Measurements from ENCODE around the gene PIH1D2. TPM values are rescaled to one million over a fixed set of nuclear protein-coding genes. Genes with fewer than 3 reads are reported as not detected.

PIH1D2 gene
- total RNA-seq, 1 experiment from 2014 or later, result 0.85 TPM

- POLR2A ChIA-PET, result no interaction called here
These were observed 30.9 kb downstream of the PIH1D2 start for GRCh38 chr11:112042961-112043304.

More at GRCh38 chr11:112042961-112043304, 30.9 kb downstream of the PIH1D2 start:
- ATAC-seq (no peak), DNase-seq (ENCODE audit: low spot score) (no peak)
- no peaks in the 10 kb centered on the region for H3K4me1 Mint-ChIP-seq
- CTCF ChIA-PET, result no interaction called here
- H3K4me3 Mint-ChIP-seq, result no peak overlapping the region
- no peaks in the 10 kb centered on the region for H3K9me3 Mint-ChIP-seq
- H3K36me3 Mint-ChIP-seq, result peaks cover 68% of the 10 kb centered on the region
- no peak for TF ChIP-seq MAX (CRISPR knock-in tag; IDR thresholded peaks at IDR 0.05)
- no peak for TF ChIP-seq SOX15 (CRISPR knock-in tag; IDR thresholded peaks at IDR 0.05)
- TF ChIP-seq MXD4 (CRISPR knock-in tag; IDR thresholded peaks at IDR 0.05; ENCODE audit: borderline replicate concordance), result no peak
- no peak for TF ChIP-seq GTF2I (CRISPR knock-in tag; conservative IDR thresholded peaks at IDR 0.05)
- TF ChIP-seq, protein P1, sequence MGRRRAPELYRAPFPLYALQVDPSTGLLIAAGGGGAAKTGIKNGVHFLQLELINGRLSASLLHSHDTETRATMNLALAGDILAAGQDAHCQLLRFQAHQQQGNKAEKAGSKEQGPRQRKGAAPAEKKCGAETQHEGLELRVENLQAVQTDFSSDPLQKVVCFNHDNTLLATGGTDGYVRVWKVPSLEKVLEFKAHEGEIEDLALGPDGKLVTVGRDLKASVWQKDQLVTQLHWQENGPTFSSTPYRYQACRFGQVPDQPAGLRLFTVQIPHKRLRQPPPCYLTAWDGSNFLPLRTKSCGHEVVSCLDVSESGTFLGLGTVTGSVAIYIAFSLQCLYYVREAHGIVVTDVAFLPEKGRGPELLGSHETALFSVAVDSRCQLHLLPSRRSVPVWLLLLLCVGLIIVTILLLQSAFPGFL (CRISPR knock-in tag; IDR thresholded peaks at IDR 0.05; ENCODE audit: borderline replicate concordance), result no peak
- TF ChIP-seq, protein P2, sequence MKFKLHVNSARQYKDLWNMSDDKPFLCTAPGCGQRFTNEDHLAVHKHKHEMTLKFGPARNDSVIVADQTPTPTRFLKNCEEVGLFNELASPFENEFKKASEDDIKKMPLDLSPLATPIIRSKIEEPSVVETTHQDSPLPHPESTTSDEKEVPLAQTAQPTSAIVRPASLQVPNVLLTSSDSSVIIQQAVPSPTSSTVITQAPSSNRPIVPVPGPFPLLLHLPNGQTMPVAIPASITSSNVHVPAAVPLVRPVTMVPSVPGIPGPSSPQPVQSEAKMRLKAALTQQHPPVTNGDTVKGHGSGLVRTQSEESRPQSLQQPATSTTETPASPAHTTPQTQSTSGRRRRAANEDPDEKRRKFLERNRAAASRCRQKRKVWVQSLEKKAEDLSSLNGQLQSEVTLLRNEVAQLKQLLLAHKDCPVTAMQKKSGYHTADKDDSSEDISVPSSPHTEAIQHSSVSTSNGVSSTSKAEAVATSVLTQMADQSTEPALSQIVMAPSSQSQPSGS (CRISPR knock-in tag; IDR thresholded peaks at IDR 0.05; ENCODE audit: borderline replicate concordance, low read depth), result no peak
- TF ChIP-seq ZNF317 (CRISPR knock-in tag; IDR thresholded peaks at IDR 0.05; ENCODE audit: borderline replicate concordance, low read depth), result no peak
- TF ChIP-seq OVOL2 (CRISPR knock-in tag; IDR thresholded peaks at IDR 0.05; ENCODE audit: borderline replicate concordance), result no peak
- TF ChIP-seq, protein P3, sequence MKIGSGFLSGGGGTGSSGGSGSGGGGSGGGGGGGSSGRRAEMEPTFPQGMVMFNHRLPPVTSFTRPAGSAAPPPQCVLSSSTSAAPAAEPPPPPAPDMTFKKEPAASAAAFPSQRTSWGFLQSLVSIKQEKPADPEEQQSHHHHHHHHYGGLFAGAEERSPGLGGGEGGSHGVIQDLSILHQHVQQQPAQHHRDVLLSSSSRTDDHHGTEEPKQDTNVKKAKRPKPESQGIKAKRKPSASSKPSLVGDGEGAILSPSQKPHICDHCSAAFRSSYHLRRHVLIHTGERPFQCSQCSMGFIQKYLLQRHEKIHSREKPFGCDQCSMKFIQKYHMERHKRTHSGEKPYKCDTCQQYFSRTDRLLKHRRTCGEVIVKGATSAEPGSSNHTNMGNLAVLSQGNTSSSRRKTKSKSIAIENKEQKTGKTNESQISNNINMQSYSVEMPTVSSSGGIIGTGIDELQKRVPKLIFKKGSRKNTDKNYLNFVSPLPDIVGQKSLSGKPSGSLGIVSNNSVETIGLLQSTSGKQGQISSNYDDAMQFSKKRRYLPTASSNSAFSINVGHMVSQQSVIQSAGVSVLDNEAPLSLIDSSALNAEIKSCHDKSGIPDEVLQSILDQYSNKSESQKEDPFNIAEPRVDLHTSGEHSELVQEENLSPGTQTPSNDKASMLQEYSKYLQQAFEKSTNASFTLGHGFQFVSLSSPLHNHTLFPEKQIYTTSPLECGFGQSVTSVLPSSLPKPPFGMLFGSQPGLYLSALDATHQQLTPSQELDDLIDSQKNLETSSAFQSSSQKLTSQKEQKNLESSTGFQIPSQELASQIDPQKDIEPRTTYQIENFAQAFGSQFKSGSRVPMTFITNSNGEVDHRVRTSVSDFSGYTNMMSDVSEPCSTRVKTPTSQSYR (CRISPR knock-in tag; IDR thresholded peaks at IDR 0.05), result no peak
- no peak for TF ChIP-seq ATF6 (CRISPR knock-in tag; IDR thresholded peaks at IDR 0.05)
- TF ChIP-seq USF1 (CRISPR knock-in tag; IDR thresholded peaks at IDR 0.05), result no peak
- no peak for TF ChIP-seq TEAD4 (CRISPR knock-in tag; IDR thresholded peaks at IDR 0.05)
- no peak for TF ChIP-seq HMGA2 (CRISPR knock-in tag; IDR thresholded peaks at IDR 0.05)
- TF ChIP-seq GRHL2 (CRISPR knock-in tag; IDR thresholded peaks at IDR 0.05; ENCODE audit: insufficient replicate concordance, severe bottlenecking), result no peak
- TF ChIP-seq EMX1 (CRISPR knock-in tag; IDR thresholded peaks at IDR 0.05), result no peak
- TF ChIP-seq RORB (CRISPR knock-in tag; IDR thresholded peaks at IDR 0.05), result no peak
- TF ChIP-seq JAZF1 (CRISPR knock-in tag; IDR thresholded peaks at IDR 0.05), result no peak
- H3K27ac Mint-ChIP-seq, result no peak overlapping the region
- H3K27me3 Mint-ChIP-seq (ENCODE audit: low read depth), result no peaks in the 10 kb centered on the region
